GM18502 (cell line): Measurements from ENCODE around the gene PTPRM.

Experiments used
- ATAC-seq: cut with Tn5 transposase; IDR thresholded peaks from one replicate; pipeline ENCODE4 v1.9.1; 2021; ENCODE audit warnings: mild to moderate bottlenecking; ENCODE audit not compliant: unreplicated experiment, poor library complexity

Gene PTPRM

DNA sequence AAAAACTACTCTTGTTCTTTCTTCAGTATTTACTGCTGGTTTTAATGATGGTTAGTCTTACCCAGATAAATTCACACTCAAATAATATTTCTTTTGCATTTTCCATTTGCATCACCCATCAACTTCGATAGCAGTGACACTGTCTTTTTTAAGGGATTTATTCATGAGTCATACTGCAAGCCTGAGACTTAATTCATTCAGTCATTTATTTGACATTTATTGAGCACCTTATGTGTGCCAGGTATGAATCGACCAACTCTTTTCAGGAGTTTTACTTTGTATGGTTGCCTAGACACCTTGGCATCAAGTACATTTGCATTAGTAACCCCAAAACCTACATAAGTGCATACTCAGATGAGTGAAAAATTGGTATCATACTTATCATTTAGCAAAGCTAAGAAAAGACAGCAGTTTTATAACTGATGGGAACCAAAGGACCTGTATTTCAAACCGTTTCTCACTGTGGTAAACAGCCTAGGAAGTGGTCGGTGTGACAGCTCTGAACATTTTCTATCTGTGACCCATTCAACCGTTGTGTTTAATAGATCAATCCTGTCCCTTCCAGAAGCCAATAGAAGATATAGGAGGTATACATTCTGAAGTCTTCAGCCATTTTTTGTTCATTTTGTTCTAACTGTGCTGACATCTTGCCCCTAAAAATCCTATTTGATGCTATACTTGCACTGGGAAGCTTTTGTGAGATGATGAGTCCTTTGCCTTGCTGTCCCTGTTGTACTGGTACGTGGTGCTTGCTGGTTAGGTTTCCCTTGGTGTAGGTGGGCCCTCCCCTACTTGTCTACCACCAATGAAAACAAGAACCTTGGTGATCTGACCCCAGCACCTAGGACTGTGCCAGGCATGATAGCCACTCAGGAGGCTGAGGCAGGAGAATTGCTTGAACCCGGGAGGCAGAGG, 557.4 kb downstream of the PTPRM start:
- no peak for ATAC-seq

DNA sequence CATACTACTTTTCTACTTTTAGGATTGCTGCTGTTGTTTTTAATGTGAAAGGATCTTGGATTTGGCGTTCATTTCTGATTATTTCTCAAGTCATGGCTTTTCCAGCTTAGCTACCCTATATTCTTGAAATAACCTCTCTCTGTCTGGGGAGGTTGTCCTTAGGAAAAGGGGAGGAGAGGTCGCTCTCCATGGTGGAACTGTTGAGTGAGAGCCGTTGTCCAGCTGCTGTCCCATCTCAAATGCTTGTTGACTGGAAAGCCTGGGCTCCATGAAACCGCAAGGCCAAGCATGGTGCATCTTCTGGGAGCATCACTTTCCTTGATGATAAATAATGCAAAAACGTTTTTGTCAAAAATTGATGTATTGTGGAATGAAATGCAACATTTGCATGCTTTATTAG, 563.0 kb downstream of the PTPRM start:
- no peak for ATAC-seq

DNA sequence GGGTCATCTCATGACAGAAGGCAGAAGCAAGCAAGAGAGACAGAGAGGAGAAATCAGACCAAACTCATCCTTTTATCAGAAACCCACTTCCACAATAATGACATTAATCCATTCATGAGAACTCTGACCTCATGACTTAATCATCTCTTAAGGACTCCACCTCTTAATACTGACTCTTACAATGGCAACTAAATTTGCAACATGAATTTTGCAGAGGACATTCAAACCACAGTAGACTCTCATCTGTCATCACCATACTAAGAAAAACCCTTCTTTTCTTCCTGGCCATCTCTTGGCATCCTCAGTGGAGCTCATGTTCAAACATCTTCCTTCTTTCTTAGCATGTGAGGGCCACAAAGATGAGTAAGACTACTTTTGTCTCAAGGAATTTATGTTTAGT, 565.9 kb downstream of the PTPRM start:
- ATAC-seq: no peak

DNA sequence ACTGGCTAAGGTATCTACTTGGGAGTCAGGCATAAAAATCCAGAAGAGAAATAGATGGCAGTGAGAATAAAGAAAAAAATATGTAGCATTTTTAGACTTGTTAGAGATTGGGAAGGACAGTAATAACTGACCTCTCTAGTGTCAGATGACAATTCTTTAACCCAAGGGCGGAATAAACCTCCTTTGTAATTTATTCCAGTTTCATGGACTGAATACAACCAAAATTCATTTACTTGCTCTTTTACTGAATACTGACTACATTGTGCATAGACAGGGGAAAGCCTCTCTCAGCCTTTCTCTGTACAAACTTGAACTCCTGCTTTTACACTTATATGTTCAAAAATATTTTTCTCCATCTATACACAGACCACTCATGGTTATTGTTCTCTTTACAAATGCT, 566.8 kb downstream of the PTPRM start:
- ATAC-seq: no peak

DNA sequence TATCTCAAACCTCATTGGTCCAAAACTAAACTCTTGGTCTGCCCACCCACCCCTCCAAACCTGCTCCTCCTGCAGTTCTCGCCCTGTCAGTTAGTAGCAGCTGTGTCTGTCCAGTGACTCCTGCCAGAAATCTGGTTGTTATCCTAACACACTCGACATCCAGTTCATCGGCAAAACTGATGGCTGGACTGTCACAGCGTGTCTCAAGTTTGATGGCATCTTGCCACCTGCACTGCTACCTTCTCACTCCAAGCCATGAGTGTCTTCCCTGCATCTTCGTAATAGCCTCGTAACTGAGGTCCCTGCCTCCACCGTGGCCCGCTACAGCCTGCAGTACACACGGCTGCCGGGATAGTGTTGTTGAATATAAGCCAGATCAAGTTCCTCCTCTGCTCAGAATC, 572.0 kb downstream of the PTPRM start:
- no peak for ATAC-seq

DNA sequence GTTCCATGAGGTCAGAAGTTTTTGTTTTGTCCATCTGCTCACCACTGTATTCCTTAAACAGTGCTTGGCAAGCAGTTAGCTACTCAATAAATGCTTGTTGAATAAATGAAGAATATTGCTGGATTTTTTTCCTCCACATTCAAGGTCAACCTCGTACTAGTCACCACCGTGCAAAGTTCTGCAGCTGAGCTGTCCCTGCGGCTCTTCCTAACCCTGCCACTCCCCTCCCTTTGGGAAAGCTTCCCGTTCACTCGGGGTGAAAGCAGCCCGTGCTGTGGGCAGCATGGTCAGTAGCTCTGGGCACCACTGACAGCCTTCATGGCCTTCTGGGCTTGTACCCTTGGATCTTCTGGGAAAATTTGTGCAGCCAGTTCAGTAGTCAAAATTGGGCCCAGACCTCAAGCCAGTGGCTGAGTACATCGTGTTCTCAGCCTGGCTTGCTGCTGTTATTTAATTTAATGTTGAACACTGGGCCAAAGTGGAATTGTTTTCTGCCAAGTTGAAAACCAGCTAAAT, 572.8 kb downstream of the PTPRM start:
- no peak for ATAC-seq

DNA sequence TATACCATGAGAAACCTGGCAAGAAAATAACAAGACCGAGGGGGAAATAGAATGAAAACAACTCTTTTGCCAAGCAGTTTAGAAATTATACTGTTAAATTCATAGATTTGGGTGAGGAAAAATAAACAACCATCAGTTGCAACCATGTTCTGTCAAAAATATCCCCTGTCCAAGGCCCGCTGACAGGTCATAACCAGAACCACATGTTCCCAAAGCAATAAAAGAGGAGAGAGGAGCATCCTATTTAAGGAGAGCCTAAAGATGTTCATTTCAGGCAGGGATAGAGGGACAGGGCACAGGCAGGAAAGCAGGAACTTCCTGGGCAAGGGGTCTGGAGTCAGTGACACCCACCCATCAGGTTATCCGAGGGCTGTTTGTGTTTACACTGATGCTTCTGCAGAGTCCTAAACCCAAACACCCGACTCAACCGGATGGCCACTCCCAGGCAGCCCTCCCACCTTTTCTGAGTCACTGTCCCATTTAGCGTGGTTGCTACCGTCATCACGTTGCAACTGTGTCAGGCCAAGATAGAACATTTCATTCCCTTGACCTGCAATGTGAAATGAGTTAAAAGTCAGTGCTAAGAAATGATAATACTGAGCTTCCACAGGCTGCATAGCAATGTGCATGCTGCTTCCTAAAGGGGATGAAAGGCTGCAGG, 573.9 kb downstream of the PTPRM start:
- no peak for ATAC-seq

DNA sequence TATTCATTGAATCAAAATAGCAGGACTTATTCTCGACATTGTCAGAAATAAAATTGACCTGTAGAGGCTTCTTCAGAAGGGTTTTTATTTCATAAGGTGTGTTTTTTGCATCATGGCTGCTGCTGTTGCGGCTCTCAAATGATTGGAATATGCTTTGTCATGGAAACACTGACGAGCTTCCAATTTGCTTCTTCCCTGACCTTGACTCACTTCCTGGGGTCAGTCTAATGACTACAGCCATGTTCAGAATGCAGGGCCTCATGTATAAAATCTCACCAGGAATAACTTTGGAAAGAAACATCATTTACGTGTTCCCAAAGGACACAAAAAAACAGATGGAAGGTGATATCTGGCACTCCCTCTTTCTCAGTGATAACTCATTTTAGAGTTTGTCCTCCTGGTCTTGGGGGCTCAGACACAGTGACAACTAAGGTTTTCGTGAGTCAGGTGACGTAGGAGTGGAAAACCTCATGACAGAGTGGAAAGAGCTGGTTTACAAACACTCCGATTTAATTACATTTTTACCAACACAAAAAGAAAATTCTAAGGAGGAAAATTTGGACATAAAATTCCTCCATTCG, 575.1 kb downstream of the PTPRM start:
- no peak for ATAC-seq

DNA sequence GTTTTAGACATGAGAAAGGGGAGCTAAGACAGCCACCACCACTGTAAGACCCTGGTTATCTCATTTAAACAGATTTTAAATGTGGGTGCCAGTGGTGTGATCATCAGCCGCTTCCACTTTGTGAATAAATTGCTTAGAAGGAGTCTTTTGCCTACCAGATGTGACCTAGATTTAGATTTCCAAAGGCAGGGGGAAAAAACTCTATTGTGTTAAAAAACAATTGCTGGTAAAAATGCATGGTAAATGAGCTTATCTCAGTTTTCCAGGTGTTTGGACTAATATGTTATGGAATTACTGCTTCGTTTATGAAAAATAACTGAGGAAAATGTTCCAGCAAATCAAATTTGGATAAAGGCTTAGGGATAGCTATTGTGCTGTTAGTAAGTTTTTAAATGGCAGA, 575.8 kb downstream of the PTPRM start:
- no peak for ATAC-seq

DNA sequence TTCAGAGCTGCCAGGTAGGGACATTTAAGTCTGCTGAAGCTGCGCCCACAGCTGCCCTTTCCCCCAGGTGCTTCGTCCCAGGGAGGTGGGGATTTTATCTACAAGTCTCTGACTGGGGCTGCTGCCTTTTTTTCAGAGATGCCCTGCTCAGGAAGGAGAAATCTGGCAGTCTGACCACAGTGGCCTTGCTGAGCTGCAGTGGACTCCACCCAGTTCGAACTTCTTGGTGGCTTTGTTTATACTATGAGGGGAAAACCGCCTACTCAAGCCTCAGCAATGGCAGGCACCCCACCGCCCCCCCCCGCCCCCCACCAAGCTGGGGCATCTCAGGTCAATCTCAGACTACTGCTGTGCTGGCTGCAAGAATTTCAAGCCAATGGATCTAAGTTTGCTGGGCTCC, 584.1 kb downstream of the PTPRM start:
- ATAC-seq: no peak

DNA sequence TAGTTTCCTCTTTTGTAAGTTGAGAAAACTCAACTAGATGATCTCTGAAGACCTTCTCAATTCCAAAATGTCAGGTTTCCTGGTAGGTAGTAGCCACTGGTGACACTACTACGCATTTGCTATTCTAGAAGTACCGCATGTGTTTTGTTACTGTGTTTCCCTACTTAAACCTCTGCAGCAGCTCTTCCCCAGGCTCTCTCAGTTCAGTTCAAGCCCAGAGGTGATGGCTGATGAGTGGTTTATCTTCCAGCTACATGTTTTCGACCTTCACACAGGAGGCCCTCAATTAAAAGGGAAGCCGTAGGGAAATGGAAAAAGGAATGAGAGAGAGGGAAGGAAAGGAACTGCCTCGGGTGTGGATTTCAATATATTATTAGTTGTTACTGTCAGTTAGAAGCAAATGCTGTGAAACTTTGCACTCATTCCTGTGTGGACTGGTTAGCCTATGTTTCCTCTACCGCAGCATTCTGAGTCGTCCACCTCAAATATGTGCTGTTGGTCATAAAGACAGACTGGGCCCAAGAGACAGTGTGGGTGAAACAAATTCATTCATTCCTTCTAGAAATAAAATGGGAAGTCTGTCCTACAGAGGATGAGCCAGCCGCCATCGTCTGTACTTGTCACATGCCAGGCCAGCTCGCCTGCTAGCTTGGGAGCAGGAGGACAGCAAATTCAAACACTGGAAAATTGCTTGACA, 586.9 kb downstream of the PTPRM start:
- no peak for ATAC-seq

DNA sequence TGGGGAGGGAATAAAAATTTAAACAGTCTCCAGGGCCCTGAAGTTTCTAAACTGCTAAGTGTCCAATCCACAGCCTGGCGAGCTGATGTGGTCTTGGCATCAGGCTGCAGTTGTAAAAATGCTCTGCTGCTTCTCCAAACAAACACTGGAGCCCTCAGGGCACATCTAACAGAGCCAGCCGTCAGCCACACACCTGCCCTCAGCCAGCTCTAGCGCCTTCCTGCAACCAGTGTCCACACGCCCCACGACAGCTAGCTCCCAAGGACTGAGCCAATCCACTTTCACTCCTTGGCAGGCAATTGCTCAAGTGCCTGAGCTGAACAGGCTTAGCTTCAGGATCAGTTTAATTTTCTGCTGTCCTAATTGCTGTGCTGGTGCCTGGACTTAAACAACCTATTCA, 595.7 kb downstream of the PTPRM start:
- ATAC-seq: no peak

DNA sequence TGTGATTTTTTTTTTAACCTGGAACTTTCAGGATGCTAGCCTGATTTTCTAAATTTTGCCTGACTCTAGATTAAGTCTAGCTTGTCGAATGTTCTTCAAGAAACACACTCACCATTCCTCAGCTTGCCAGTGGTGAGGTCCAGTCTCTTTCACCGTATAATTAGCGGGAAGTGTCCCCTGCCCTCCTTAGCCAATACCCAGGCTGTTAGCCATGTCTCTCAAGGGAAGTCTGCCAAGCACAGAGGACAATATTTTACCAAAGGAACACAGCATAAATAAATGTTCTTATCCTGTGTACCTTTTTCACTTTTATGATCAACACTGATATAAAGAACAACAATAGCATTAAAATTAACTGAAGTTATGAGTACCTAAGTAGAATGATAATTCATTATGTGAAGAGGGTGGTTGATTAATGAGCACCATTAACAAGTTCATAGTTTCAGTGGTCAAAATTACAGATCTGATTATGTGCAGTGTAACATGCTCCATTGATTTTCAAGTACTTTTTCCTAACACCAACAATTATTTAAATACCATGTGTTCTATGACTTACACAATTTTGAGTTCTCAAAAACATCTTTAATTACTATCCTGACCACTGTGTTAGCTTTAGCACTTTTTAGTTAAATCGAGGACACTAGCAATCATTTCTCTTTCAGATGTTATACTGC, 596.3 kb downstream of the PTPRM start:
- ATAC-seq: no peak

DNA sequence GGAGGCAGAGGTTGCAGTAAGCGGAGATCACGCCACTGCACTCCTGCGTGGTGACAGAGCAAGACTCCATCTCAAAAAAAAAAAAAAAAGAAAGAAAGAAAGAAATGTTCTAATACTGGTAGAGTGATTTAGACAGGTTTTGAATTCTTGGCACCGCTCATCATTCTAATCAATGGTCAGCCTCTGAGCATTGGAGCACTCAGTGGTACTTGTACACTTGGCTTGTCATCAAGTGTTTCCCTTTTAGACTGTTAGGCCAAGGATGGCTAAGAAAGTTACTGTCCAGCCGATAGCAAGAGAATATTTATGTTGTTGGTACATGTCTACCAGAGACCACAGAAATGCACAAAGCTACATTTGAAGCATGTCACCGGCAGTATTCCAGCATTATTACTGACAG, 598.0 kb downstream of the PTPRM start:
- no peak for ATAC-seq

DNA sequence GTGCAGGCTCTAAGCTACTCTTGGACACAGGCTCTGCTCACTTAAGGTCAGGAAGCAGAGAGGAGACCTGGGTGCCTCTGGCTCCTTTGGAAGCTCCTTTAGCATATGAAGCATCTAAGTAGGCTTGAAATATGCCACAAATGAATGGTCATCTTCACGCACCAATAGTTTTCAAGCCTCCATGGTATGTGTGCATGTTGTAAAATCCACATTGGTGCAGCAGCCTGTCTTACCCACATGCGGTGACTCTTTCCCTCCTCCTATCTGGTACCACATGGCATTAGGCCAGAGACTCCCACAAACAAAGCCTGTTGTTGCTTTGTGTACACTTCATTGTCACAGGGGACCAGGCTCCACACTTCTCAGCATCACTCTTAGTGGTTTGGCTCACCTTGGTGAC, 599.9 kb downstream of the PTPRM start:
- no peak for ATAC-seq

DNA sequence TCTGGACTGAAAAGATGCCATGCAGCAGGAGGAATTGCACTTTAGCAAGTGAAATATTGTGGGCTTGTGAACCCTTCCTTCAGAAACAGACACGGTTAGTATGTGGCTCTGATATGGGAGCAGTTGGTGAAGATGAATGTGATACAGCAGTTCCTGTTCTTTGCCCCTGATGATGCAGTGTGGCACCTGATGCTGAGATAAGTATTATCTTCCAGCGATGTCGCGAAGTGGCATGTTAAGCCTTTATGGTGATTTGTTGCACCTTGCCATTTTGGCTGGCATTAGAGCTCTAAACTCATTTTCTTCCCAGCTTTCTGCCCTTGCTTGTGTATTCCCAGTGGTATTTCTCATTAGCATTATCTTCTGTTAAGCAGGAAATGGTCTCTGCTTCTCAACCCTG, 600.6 kb downstream of the PTPRM start:
- ATAC-seq: no peak

DNA sequence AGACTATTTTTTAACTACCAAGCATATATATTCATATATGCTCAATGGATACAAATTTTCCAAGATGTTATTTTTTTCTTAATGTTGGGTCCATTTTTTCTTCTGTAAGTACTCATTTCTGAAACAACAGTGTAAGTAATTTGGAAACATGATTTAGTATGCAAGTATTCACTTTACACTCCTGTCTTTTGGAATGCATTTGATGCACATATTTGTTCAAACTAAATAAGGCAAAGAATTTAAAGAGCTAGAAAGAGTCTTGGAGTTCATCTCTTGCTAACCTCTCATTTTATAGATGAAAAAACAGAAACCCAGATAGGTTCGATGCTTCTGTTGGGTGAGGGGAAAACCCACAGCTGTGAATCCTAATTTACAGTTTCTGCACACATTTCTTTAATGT, 602.6 kb downstream of the PTPRM start:
- ATAC-seq: no peak

DNA sequence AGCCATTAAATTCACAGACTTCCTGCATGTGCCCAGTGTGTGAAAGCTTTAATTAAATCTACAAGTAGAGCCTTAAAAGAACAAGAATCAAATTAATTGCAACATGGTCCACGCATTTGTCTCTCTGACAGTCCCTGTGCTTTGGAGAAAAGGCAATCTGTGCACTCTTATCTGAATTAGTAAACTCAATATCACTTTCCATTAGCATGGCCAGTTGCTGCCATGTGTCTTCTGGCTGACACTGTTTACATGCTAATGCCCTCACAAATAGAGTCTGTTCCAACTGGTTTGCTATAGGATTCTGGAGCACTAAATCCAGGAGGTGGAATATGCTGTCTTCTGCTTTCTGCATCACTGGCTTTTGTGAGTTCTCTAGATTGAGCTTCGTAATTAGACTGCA, 607.7 kb downstream of the PTPRM start:
- ATAC-seq: no peak

DNA sequence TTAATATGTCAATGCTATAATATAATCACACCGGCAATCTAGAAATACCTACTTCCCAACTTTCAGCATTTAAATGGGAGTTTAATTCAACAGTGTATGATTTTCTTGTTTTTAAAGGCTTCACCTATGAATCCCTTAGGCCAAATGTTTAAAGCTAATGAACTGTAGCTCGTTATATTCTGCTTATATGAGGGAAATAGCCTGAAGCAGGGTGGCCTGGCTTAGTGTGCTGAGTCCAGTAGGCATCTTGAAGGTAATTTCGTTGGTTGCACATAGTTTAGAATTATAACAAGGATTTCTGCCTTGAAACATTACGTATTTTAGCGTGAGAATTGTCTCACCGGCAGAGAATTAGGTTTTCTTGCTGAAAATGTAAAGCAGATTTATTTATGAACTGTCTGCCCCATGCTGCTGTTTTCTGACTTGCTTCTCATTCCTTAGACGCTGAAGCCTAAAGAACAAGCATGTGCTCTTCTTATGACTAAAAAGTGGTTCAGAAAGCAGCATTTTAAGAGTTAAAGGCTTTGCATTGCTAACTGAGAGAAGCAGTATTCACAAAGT, 608.5 kb downstream of the PTPRM start:
- ATAC-seq: no peak

DNA sequence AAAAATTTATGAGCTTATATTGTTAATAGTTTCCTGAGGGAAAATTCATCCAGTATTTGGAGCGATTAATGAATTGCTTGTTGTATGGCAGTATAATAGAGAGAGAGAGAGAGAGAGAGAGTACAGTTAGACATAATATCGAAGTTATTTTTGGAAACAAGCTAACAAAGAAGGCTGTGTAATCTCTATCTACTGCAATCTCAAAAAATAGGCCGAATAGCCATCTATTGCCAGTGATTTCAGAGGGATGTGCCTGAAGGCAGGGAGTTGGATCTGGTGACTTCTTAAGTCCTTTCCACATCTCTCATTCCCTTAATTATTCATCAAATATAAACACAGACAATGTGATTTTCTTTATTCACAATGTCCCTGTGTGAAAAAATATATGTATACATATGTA, 609.0 kb downstream of the PTPRM start:
- ATAC-seq: no peak
